ENCODE results near the gene MYO5B. TPM values are rescaled to one million over a fixed set of nuclear protein-coding genes. Genes with fewer than 3 reads are reported as not detected.
"Not testable (repeated sequence)": the region's sequence is repeated elsewhere in the genome, so short reads cannot be mapped to it uniquely, and the experiment has no call there.

Gene MYO5B
- total RNA-seq, 4 donors from 2014 or later = 6.3 to 35.2 (median 10.2) TPM

DNA sequence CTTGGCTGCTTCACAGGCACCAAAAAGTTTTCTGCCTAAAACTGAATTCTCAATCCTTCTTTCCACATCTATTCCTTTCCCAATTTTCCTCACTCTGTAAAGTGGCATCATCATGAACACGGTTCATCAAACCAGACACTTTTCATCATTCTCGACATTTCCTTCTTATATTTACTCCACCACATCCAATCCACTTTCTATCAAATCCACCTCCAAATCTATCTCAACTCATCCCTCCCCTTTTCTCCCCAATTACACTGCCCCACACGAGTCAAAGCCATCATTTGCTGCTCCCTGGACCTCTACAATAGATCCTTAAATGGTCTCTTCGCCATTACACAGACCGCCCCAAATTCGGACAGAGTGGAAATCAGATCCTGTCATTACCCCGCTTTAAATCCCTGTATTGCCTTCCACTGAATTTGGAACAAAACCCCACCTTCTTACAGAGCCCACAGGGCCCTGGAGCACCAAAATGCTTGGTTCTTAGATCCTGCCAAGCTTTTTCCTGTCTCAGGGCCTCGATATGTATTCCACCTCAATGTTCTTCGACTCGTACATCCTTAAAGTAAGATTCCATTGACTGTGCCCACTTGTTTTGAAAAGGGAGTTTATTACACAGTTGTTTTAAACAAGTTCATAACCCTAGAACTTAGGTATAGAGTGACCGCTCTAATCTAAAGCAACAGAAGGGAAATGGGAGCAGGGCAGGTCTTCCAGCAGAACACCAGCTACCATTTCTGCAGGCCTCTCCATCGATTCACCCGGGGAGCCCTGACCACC, 382.5 kb downstream of the MYO5B start:
- Histone ChIP-seq H3K36me3 (peaks cover 0 to 3% (median 0%) of the 10 kb centered on the region in 3 donors), H3K9me3 (peaks cover 0 to 8% (median 1%) of the 10 kb centered on the region in 4 donors), H3K27me3 (no peaks in the 10 kb centered on the region), H3K4me3 (peak overlapping the region; percentile 71 to 91 (median 82)), H3K27ac (peak overlapping the region; percentile 97 to 100 (median 98)), H3K4me1 (peaks cover 0 to 24% (median 10%) of the 10 kb centered on the region in 4 donors)
- 33 to 34% methylated on average over 13 of the region's 13 CpGs for WGBS, 2 donors
- no peak for DNase-seq (ENCODE audit: low spot score in 2 of 2)
- TF ChIP-seq, protein P1, sequence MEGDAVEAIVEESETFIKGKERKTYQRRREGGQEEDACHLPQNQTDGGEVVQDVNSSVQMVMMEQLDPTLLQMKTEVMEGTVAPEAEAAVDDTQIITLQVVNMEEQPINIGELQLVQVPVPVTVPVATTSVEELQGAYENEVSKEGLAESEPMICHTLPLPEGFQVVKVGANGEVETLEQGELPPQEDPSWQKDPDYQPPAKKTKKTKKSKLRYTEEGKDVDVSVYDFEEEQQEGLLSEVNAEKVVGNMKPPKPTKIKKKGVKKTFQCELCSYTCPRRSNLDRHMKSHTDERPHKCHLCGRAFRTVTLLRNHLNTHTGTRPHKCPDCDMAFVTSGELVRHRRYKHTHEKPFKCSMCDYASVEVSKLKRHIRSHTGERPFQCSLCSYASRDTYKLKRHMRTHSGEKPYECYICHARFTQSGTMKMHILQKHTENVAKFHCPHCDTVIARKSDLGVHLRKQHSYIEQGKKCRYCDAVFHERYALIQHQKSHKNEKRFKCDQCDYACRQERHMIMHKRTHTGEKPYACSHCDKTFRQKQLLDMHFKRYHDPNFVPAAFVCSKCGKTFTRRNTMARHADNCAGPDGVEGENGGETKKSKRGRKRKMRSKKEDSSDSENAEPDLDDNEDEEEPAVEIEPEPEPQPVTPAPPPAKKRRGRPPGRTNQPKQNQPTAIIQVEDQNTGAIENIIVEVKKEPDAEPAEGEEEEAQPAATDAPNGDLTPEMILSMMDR (IDR thresholded peaks at IDR 0.05) = no peak
- TF ChIP-seq EP300 (IDR thresholded peaks at IDR 0.05) (no peak), POLR2A (IDR thresholded peaks at IDR 0.05) (no peak)

DNA sequence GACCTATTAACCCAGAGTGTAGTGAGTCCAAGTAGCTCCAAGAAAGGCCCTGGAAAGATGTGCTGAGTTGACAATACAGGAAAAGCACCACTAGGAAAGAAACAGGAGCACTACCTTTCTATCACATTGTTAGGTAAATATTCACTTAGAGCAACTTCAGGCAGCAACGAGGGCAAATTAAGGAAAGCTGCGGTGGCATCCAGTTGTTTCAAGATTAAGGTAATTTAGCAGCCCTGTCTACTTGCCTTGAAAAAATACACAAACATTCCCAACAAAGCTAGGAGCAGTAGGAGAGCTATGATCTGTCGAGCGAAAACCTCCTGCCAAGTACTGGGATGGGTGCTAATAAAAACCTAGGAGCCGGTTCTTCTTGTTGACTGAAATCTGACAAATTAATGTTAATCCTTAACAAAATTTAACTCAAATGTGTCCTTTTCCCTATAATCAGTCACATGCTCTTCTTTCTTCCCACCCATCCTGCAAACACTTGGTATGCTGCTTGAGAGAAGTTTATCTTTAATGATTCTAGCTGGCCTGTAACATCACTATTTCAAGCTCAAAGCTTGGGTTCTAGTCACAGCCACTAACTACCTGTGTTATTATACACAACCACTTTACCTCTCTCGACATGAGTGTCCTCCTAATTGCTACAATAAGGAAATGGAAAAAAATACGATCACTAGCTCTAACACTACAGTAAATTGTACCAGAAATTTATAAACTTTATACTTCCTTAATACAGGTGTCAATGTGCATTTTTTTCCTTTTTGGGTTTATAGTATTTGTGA, 383.6 kb downstream of the MYO5B start:
- no peak for DNase-seq (ENCODE audit: low spot score in 2 of 2)
- H3K27me3 ChIP-seq = no peaks in the 10 kb centered on the region
- 58 to 61% methylated on average over 7 of the region's 7 CpGs for WGBS, 2 donors
- TF ChIP-seq, protein P1 (IDR thresholded peaks at IDR 0.05) = no peak
- TF ChIP-seq POLR2A (IDR thresholded peaks at IDR 0.05) (no peak), EP300 (IDR thresholded peaks at IDR 0.05) (no peak)
- H3K9me3 ChIP-seq = peaks cover 0 to 8% (median 1%) of the 10 kb centered on the region in 4 donors
- H3K4me3 ChIP-seq = no peak overlapping the region
- peak overlapping the region in 3 of 4 donors; percentile 2 to 100 (median 65) for H3K27ac ChIP-seq
- no peaks in the 10 kb centered on the region for H3K36me3 ChIP-seq
- H3K4me1 ChIP-seq = peaks cover 0 to 24% (median 10%) of the 10 kb centered on the region in 4 donors

DNA sequence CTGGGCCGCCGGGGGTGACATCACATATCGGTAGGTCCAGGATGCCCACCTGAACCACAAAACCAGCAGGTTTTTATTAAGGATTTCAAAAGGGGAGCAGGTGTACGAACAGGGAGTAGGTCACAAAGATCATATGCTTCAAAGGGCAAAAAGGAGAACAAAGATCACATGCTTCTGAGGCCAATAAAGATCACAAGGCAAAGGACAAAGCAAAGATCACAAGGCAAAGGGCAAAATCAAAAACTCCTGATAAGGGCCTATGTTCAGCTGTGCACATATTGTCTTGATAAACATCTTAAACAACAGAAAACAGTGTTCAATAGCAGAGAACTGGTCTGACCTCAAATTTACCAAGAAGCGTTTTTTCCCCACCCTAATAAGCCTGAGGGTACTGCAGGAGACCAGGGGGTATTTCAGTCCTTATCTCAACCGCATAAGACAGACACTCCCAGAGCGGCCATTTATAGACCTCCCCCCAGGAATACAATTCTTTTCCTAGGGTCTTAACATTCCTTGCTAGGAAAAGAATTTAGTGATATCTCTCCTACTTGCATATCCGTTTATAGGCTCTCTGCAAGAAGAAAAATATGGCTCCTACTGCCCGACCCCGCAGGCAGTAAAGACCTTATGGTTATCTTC, 386.3 kb downstream of the MYO5B start:
- peaks cover 0 to 18% (median 10%) of the 10 kb centered on the region in 4 donors for H3K4me1 ChIP-seq
- not testable (repeated sequence) for H3K27me3 ChIP-seq; H3K4me3 ChIP-seq; H3K36me3 ChIP-seq; H3K27ac ChIP-seq; DNase-seq (ENCODE audit: low spot score in 2 of 2); H3K9me3 ChIP-seq
- 95 to 96% methylated on average over 10 of the region's 10 CpGs for WGBS, 2 donors

DNA sequence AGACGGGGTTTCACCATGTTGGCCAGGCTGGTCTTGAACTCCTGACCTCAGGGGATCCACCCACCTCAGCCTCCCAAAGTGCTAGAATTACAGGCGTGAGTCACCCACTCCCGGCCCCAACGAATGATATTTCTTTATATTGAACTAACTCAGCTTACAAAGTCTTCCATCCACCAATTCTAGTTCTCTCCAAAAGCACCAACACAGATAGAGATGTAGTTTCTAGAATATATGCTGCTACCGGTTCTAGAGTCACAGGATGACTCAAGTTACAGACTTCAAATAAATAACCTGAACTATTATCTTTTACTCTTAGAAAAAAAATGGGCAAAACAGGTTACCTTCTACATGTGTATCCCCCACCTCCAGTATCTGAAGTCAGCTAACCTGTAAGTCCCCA, 390.9 kb downstream of the MYO5B start:
- no peaks in the 10 kb centered on the region for H3K4me1 ChIP-seq
- 88 to 95% methylated on average over 5 of the region's 5 CpGs for WGBS, 2 donors
- no peak for DNase-seq (ENCODE audit: low spot score in 2 of 2)
- H3K36me3 ChIP-seq = peaks cover 0 to 21% (median 0%) of the 10 kb centered on the region in 3 donors
- H3K9me3 ChIP-seq = peaks cover 0 to 8% (median 1%) of the 10 kb centered on the region in 4 donors
- no peak overlapping the region for H3K27ac ChIP-seq
- no peaks in the 10 kb centered on the region for H3K27me3 ChIP-seq
- H3K4me3 ChIP-seq = no peak overlapping the region
- no peak for TF ChIP-seq EP300 (IDR thresholded peaks at IDR 0.05)
- no peak for TF ChIP-seq POLR2A (IDR thresholded peaks at IDR 0.05)
- TF ChIP-seq, protein P1 (IDR thresholded peaks at IDR 0.05) = no peak

DNA sequence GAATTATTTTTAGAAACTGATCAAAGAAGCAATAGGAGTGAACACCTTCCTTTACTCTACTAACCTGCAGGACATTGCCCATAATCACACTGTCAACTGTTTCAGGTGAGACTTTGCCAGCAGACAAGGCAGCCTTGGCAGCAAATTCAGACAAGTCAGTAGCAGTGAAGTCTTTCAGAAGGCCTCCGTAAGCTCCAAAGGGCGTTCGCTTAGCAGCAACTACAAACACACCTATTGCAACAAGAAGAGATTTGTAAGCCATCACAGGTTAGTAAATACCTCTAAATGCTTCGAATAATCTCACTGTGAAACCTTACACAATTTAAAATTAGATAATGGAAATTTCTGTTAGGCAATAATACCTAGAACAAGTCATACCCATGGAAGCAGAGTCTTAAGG, 392.3 kb downstream of the MYO5B start:
- Histone ChIP-seq H3K4me3 (no peak overlapping the region), H3K27ac (no peak overlapping the region), H3K9me3 (no peaks in the 10 kb centered on the region), H3K27me3 (no peaks in the 10 kb centered on the region), H3K36me3 (peaks cover 0 to 21% (median 0%) of the 10 kb centered on the region in 3 donors), H3K4me1 (no peaks in the 10 kb centered on the region)
- no peak for DNase-seq (ENCODE audit: low spot score in 2 of 2)
- TF ChIP-seq EP300 (IDR thresholded peaks at IDR 0.05) = no peak
- TF ChIP-seq POLR2A (IDR thresholded peaks at IDR 0.05) = no peak
- TF ChIP-seq, protein P1 (IDR thresholded peaks at IDR 0.05) = no peak
- 97 to 98% methylated on average over 4 of the region's 4 CpGs for WGBS, 2 donors

DNA sequence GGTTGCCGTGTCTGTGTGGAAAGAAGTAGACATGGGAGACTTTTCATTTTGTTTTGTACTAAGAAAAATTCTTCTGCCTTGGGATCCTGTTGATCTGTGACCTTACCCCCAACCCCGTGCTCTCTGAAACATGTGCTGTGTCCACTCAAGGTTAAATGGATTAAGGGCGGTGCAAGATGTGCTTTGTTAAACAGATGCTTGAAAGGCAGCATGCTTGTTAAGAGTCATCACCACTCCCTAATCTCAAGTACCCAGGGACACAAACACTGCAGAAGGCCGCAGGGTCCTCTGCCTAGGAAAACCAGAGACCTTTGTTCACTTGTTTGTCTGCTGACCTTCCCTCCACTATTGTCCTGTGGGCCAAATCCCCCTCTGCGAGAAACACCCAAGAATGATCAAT, 394.5 kb downstream of the MYO5B start:
- not testable (repeated sequence) for H3K27ac ChIP-seq; H3K4me3 ChIP-seq; H3K27me3 ChIP-seq; H3K9me3 ChIP-seq; DNase-seq (ENCODE audit: low spot score in 2 of 2); H3K4me1 ChIP-seq
- H3K36me3 ChIP-seq = peaks cover 0 to 38% (median 0%) of the 10 kb centered on the region in 3 donors
- 92 to 94% methylated on average over 4 to 5 of the region's 5 CpGs for WGBS, 2 donors

DNA sequence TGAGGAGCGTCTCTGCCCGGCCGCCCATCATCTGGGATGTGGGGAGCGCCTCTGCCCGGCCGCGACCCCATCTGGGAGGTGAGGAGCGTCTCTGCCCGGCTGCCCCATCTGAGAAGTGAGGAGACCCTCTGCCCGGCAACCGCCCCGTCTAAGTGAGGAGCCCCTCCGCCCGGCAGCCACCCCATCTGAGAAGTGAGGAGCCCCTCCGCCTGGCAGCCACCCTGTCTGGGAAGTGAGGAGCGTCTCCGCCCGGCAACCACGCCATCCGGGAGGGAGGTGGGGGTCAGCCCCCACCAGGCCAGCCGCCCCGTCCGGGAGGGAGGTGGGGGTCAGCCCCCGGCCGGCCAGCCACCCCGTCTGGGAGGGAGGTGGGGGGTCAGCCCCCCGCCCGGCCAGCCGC, 395.1 kb downstream of the MYO5B start:
- WGBS, 2 donors = no CpG with 5 or more reads among the region's 29 CpGs
- not testable (repeated sequence) for H3K9me3 ChIP-seq; H3K27ac ChIP-seq; DNase-seq (ENCODE audit: low spot score in 2 of 2); H3K4me3 ChIP-seq; H3K27me3 ChIP-seq; H3K4me1 ChIP-seq
- peaks cover 0 to 44% (median 0%) of the 10 kb centered on the region in 3 donors for H3K36me3 ChIP-seq
